ENCODE results near the gene SIKE1. TPM values are rescaled to one million over a fixed set of nuclear protein-coding genes. Genes with fewer than 3 reads are reported as not detected.

SIKE1 gene
- total RNA-seq, 4 donors from 2014 or later = 27.0 to 58.0 (median 38.7) TPM

DNA sequence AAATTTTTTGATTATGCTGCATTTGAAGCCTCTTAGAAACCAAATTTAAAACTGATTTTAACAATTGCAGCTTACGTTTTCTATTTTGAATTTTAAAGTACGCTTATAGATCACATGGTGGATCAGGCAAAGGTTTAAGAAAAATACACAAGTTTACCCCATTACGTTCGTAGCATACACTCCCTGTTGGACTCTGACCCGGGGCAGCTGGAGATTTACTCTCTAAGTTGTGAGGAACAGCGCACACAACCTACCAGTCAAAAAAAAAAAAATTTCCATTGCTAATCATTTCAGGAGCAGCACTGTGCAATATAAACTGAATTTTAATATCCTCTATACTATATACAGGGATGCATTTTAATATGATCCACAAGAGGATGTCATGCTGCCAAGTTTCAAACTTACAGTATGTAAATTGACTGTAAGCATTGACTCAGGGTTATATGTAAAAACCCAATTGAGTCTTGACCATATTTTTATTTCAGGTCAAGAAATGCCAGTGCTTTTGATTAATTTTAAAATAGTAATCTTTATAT lies 43.1 kb downstream of the SIKE1 start:
- ATAC-seq (ENCODE audit: low FRiP score) (no peak), DNase-seq (ENCODE audit: low spot score) (no peak)
- TF ChIP-seq, protein P1, sequence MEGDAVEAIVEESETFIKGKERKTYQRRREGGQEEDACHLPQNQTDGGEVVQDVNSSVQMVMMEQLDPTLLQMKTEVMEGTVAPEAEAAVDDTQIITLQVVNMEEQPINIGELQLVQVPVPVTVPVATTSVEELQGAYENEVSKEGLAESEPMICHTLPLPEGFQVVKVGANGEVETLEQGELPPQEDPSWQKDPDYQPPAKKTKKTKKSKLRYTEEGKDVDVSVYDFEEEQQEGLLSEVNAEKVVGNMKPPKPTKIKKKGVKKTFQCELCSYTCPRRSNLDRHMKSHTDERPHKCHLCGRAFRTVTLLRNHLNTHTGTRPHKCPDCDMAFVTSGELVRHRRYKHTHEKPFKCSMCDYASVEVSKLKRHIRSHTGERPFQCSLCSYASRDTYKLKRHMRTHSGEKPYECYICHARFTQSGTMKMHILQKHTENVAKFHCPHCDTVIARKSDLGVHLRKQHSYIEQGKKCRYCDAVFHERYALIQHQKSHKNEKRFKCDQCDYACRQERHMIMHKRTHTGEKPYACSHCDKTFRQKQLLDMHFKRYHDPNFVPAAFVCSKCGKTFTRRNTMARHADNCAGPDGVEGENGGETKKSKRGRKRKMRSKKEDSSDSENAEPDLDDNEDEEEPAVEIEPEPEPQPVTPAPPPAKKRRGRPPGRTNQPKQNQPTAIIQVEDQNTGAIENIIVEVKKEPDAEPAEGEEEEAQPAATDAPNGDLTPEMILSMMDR (IDR thresholded peaks at IDR 0.05) = no peak

DNA sequence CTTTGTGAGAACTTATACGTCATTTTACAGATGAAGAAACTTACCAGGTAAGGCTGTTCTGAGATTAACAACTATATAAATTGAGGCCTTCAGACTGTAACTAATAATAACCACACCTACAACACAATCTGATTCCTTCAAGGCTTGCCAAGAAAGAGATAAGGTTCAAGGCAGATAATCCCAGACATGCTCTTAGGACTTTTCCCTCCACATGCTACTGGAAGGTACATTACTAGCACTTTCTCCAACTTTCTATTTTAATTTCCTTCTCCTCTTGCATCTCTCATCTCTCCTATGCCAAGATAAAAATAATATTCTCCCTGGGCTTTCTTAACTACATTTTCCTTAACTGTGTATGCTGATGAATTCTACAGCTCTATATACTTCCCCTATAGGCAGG lies 45.0 kb downstream of the SIKE1 start:
- no peak for ATAC-seq (ENCODE audit: low FRiP score)
- no peak for DNase-seq (ENCODE audit: low spot score)
- TF ChIP-seq, protein P1 (IDR thresholded peaks at IDR 0.05) = no peak

DNA sequence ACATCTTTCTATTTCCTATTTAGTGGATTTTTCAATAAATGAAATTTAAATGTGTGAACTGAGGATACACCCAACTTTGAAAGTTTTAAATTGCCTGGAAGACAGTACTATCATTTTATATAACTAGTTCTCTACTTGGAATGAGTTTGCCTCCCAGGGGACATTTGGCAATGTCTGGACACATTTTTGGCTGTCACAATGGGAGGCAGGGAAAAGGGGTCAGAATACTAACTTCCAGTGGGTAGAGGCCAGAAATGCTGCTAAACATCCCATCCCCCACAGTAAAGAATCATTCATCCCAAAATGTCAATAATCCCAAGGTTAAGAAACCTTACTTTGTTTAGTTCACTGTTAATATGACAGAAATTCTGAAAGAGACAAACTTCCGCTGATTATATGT lies 50.7 kb downstream of the SIKE1 start:
- no peak for ATAC-seq (ENCODE audit: low FRiP score)
- TF ChIP-seq, protein P1 (IDR thresholded peaks at IDR 0.05) = no peak
- no peak for DNase-seq (ENCODE audit: low spot score)

DNA sequence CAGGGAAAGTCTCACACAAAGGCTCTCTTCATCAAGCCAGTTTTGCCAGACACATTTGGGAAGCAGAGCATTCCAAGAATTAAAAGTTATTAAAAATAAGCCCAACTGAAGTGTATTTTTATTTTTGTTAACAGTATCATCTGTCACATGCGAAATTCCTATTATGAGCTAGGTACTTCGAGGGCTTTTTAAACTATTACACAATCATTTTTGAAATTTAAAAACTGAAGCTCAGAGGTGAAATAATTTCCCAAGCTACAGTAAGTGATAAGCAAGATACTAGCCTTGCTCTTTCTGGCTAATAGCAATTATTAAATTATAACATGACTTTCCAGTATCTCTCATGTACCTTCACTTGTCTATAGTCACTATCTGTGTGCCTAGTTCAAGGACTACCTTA lies 51.9 kb downstream of the SIKE1 start:
- no peak for DNase-seq (ENCODE audit: low spot score)
- TF ChIP-seq, protein P1 (IDR thresholded peaks at IDR 0.05) = no peak
- no peak for ATAC-seq (ENCODE audit: low FRiP score)

DNA sequence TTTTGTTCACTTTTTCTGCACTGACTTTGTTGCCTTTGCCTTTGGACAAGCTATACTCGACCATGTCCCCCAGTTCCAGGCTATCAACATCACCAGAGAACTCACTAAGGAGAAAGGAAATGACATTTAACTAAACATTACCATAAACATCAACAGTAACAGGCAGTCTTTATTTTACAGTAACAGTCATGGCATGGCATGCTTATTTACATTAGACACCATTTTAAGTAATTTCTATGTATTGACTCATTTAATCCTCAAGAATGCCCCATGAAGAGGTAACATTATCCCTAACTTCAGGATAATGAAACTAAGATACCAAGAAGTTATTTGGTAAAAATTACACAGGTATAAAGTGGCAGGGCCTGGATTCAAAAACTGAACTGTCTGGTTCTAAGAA lies 55.3 kb downstream of the SIKE1 start:
- TF ChIP-seq, protein P1 (IDR thresholded peaks at IDR 0.05) = no peak
- ATAC-seq (ENCODE audit: low FRiP score) (no peak), DNase-seq (ENCODE audit: low spot score) (no peak)

DNA sequence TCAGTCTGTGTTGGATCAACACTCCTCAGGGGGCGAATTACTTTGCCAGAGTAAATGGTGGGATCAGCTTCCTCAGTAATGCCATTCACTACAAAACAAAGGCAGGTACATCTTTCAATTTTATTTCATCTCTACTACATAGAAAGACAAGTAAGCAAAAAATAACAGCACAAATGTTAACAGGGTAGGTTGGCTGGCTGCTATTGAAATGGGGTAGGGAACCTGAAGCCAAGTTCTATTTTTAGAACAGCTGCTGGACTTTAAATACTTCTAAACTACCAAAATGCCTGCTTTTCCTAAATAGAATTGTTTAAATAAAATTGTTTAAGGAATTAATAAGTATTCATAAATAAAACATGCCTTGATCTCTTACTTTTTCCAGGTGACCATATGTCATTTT lies 56.6 kb downstream of the SIKE1 start:
- DNase-seq (ENCODE audit: low spot score) = no peak
- TF ChIP-seq, protein P1 (IDR thresholded peaks at IDR 0.05) = no peak

DNA sequence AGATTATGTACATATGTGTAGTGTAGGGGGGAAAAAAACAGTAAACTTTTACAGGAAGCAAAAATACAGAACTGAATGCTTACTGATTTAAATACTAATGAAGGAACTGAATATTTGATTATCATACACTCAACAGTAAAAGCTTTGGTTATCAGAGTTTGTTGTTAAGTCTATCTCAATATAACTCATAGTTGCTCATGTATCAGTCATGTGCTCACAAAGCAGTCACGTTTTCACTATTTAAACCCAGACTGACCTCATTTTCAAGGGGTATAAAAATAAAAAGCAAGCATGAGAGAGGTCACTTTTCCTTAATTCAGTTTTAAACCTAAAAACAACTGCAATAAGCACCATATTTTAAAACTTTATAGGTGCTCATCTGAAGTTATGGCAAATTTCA lies 57.0 kb downstream of the SIKE1 start:
- DNase-seq (ENCODE audit: low spot score) (no peak), ATAC-seq (ENCODE audit: low FRiP score) (no peak)
- TF ChIP-seq, protein P1 (IDR thresholded peaks at IDR 0.05) = no peak

More for the DNA sequence above, 56.6 kb downstream of the SIKE1 start:
- no peak for ATAC-seq (ENCODE audit: low FRiP score)

Data from omental fat pad (tissue), 4 donors.